HG03457 (cell line): ENCODE measurements around the gene HDAC8.
"Not testable (repeated sequence)": the region's sequence is repeated elsewhere in the genome, so short reads cannot be mapped to it uniquely, and the experiment has no call there.

Experiments
- ATAC-seq: cut with Tn5 transposase; IDR thresholded peaks from one replicate; pipeline ENCODE4 v1.9.1; 2021; ENCODE audit warnings: moderate number of reproducible peaks; ENCODE audit not compliant: unreplicated experiment

Gene HDAC8

GRCh38 chrX:72536542-72536941 is 36.1 kb downstream of the HDAC8 start:
- ATAC-seq: no peak

DNA sequence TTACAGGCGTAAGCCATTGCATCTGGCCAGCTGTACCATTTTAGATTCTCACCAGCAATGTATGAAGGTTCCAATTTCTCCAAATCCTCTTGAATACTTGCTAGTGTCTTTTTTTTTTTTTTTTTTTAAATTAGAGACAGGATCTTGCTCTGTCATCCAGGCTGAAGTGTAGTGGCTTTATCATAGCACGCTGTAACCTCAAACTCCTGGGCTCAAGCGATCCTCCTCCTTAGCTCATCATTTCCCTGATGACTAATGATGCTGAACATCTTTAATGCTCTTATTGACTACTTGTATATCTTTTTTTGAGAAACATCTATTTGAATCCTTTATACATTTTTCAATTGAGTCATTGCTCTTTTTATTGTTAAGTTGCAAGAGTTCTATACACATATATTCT is 40.3 kb downstream of the HDAC8 start:
- no peak for ATAC-seq

DNA sequence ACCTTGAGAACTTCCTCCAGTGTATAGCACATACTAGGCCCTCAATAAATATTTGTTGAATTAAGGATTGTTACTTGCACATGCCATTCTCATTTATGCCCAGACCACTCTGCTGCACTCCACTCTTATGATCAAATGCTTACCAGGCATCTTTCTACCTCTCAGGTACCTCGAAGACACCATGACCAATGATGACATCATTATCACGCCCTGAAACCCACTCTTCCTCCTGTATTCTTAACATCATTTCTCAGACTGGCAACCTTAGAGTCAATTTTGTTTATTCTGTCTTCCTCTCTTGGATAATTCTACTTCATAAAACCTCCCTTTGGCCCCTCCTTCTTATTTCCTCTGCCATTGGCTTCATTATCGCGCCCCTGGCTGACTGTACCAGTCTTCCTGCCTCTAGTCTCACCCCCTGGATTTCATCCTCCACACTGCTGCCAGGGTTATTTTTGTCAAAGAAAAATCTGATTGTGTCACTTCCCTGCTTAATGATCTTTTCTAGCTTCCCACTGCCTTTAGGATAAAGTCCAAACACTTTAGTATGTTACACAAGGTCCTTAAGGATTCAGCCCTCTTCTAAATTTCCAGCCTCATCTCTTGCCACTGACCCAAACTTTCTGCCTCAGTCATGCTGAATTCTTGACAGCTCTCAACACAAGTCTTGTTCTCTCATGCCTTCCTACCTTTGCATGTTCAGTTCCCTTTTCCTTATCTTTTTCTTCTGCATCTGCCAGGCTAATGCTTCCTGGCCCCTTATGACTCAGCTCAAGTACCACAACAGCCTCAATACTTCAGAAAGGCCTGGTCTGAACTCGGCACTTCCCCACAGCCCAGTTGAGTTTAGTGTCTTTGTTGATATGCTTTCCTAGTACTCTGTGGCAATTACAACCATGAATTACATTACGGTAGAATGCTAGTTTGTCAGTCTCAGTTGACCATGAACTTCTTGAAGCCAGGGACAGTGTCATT is 45.8 kb downstream of the HDAC8 start:
- ATAC-seq: no peak

DNA sequence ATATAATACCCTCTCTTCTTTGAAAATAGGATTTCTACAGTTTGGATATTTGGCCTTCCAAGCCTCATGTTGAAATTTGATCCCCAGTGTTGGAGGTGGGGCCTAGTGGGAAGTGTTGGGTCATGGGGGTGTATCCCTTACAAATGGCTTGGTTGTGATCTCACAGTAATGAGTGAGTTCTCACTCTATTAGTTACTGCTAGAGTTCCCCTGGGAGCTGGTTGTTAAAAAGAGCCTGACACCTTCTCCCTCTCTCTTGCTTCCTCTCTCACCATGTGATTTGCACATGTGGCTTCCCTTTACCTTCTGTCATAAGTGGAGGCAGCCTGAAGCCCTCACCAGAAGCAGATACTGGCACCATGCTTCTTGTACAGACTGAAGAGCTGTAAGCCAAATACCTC is 73.9 kb downstream of the HDAC8 start:
- no peak for ATAC-seq

DNA sequence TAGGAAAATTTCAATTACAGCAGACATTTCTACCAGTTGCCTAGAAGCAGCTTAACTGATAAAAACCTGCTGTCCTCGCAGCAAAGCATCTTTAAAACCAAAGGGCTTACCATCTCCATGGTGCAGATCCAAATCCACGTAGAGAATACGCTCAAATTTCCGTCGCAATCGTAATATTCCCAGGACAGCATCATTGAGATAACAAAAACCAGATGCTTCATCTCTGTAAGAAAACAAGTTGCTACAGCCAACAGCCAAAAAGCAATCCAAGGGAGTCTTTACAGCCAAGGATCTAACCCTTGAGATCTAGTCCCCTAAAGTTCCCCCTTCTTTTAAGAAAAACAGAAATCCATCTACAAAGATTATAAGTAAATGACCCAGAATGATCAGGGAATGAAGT is 77.6 kb downstream of the HDAC8 start:
- ATAC-seq: no peak

DNA sequence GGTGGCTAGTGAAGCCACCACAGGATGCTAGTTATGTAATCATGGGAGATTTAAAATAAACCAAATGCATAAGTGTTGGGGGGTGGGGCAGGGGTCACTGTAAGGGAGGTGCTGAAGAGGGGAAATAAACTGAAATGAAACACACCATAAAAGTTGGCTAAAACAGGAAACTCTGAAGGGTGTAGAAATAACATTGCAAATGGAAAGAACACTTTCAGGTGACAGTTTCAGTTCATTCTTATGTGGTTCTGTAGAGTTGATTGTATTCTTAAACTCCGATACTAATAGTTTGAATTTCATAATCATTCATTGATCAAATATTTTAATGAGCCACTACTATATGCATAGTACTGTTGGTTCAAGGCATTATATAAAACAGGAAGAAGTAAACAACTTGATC is 80.1 kb downstream of the HDAC8 start:
- no peak for ATAC-seq

- ATAC-seq: not testable (repeated sequence)
These were observed 82.4 kb downstream of the HDAC8 start for GRCh38 chrX:72490221-72490620.

DNA sequence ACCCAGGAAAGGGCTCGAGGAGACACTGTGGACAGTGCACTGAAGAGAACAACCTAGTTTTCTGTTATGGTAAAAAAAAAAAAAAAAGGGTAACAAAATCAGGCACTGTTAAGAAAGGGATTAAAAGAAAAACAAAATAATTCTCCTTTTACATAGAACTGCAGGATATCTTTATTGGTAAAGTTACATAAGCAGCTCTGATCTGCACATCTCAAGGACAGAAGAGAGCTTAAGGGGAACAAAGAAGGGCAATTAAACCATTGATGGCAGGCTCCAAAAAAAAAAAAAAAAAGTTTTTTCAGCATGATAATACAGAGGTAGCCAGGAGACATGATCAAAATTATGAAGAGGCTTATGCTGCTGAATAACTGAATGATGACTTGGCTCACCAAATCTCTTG is 85.0 kb downstream of the HDAC8 start:
- no peak for ATAC-seq

DNA sequence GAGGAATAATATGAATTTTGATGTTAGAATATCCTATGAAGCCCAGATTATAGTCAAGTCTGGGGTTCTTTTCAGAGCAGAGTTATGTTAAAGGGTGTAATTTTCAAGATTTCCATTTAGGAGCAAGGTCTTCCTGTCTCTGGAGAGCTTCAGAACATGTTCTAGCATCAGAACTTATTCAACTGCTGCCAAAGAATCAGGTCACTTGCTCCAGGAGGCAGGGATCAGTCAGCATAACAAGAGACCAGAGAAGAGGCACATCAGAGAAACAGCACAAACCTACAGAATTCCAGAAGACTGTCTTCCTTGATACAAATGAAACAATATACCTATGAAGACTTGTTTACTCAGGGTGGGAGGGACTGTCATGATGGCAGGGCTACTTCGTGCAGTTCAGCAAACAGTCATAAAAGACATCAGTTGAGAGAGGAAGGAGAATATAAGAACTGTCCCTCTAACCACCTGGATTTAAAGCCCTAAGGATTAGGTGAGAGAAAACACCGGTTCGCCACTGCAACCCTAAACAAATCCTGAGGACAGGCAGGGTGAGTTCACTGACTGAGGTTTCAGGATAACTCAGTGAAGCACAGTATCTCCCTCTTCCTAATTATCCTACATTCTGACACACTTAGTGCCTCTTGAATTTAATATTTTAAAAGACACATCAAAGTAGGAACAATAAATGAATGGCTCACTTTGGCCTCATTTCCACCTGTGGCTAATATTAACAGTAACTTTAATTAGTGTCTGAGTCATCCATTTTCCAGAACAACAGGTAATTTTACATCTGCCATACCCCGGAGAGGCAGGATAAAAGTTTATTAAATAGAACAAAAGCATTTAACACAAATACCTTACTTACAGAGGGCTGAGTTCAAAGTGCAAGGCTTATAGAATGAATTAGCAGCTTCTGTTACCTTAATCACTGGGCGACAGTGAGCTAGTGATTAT is 93.0 kb downstream of the HDAC8 start:
- no peak for ATAC-seq

GRCh38 chrX:72478853-72479252 is 93.8 kb downstream of the HDAC8 start:
- ATAC-seq: no peak

- ATAC-seq: no peak
These were observed 94.3 kb downstream of the HDAC8 start for GRCh38 chrX:72478351-72478750.

DNA sequence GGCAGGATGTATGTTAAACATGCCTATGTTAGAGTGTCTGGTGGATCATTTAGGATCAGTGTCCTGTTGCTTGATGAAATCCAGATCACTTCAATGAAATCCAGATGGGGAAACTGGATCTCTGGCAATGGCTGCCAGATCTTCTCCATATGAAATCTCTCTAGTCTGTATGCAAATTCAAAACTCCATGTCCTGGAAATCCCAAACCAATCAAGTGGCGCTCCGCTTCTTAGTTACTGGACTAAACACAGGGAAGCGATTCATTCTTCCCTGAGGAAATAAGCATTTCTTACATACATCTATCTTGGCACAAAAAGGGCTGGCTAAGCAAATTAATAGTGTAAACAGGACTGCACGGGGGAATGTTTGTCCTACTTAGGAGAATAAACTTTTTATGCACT is 94.9 kb downstream of the HDAC8 start:
- no peak for ATAC-seq

DNA sequence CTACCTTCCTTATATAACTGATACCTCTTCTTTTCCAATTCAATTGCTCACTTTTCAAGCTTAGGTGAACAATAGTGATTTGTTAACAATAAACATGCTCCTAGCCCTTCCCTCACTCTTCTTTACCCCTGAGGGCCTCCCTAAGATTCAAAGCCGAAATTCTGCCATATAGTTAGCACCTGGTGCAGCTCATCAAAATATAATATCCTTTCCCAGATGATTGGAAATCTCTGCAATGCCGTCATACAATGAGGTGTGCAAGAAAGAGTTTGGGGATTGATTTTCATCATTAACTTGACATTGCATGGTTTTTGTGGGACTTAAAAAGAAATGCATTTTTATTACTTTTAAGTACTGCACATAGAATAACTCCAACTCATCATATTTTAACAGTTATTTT is 95.3 kb downstream of the HDAC8 start:
- ATAC-seq: no peak

GRCh38 chrX:72475952-72476668 is 96.5 kb downstream of the HDAC8 start:
- ATAC-seq: no peak

DNA sequence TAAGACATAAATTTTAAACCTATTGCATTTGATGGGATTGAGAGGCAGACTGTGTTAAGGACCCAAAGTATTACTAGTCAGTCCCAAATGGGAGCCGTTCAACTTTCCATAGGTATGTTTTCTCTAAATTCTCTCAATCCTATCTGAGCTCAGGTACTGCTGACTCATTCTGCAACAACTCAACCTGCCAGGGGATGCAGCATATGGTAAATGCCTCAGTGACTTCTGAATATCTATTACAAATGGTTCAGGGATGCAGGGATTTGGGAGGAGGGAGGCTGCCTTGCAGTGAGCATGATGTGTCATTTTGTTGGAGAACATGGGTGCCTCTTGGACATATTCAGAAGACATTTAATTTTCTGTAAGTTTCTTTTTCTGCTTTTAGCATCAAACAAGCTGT is 97.3 kb downstream of the HDAC8 start:
- ATAC-seq: no peak

DNA sequence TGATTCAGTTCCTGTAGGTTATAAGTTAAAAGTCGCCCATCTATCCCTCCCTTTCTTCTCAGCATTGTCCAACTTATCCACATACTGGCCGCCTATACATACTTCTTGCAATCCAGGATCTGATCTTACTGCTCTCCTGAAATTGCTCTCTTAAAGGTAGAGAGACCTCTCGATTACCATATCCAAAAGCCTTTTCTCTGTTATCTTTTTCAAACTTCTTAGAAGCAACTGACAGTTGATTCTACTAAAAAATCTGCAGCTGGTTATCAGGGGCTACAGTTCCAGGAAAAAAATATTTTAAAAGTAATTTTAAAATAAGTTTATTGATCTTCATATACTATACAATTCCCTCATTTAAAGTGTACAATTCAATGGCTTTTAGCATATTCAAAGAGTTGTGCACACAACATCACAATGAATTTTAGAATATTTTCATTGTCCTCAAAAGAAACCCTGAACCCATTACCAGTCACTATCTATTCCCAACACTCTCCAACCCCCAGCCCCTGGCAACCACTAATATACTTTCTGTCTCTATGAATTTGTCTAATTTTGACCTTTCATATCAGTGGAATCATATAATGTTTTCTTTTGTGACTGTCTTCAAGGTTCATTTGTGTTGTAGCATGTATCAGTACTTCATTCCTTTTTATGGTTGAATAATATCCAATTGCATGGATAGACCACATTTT is 102.0 kb downstream of the HDAC8 start:
- no peak for ATAC-seq

DNA sequence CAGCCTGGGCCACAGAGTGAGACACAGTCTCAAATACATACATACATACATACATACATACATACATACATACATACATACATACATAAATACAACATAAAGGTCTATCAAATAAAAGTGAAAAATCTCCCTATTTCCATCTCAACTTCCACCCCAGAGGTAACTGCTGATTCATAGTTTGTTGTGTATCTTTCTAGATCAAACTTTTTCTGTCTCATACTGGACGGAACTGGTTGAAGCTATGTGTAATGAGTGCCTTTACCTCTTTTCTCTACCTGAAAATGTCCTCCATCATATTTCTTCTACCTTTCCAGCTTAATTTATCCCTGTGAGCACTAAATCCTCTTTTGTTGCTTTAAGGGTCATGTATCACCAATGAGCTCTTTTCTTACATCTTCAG is 102.5 kb downstream of the HDAC8 start:
- no peak for ATAC-seq

GRCh38 chrX:72468607-72469006 is 104.0 kb downstream of the HDAC8 start:
- no peak for ATAC-seq

DNA sequence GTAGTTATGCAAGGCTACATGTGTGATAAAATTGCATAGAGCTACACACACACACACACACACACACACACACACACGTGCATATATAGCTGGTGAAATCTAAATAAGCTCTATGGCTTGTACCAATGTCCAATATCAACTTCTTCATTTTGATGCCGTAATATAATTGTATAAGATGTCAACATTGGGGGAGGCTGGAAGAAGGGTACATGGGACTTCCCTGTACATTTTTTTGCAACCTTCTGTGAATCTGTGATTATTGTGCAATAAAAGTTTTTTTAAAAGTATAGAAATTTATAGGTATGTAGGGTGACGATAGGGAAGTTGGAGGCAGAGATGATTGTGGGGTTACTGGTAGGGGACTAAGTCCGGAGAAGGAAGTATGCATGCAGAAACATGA is 105.5 kb downstream of the HDAC8 start:
- no peak for ATAC-seq

GRCh38 chrX:72466493-72466892 is 106.2 kb downstream of the HDAC8 start:
- no peak for ATAC-seq
